Measurements from ENCODE around the gene MAPK8. TPM values are rescaled to one million over a fixed set of nuclear protein-coding genes. Genes with fewer than 3 reads are reported as not detected.

The MAPK8 gene
- polyA plus RNA-seq, 3 donors = 18.4 to 21.1 (median 18.5) TPM

DNA sequence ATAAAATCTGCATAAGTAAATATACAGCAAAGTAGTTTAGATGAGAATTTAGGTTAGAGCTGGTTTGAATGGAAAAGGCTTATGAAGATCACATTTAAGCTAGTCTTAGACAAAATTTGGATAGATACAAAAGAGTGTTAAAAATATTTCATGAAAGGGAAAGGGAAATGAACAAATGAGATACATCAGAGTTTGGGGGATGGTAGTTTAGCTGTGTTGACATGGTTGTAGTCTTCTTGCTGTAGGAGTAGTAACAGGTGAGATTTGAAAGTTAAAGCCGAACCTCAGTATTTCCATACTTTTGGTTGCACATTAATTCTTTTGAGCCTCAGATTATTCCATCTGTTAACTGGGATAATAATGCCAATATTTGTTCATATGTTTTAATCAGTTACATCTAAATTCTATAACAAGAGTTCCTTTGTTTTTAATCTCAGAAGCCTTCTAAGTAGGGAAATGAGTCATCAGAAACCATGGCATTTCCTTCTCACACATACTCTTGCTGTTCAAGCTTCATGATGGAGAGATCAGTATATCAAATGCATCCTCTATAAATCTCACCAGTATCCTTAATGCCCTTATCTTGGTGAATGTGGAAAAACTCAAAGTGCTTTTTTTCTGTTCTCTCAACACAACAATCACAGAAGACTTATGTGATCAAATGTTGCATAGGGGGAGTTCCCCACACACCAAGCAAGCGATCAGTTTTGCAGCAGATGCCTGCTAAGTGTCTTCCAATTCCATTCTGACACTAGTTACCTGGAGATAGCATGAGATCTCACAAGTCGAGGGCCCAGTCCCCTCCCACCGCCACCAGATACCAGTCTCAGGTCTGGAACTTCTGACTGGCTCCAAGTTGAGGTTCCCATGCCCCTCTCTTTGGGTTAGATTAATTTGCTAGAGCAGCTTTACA is 84.7 kb downstream of the MAPK8 start:
- H3K27ac Mint-ChIP-seq = no peak overlapping the region
- H3K4me3 Mint-ChIP-seq = no peak overlapping the region
- Histone ChIP-seq H2AFZ (ENCODE audit: insufficient read depth, low read depth, low read length, poor library complexity, severe bottlenecking) (no peak overlapping the region), H3K4me3 (replicated peaks in 1 of 3; ENCODE audit: low read depth in 2 of 3, low read length in 3 of 3) (no peak overlapping the region), H4K20me1 (ENCODE audit: insufficient read depth, low read length) (peaks cover 22% of the 10 kb centered on the region), H3K27me3 (ENCODE audit: control insufficient read depth in 2 of 2, insufficient read depth in 2 of 2, low read length in 2 of 2) (no peaks in the 10 kb centered on the region), H3K27ac (ENCODE audit: low read depth in 1 of 2, low read length in 2 of 2) (no peak overlapping the region), H3K4me1 (ENCODE audit: control insufficient read depth in 1 of 2, insufficient read depth in 2 of 2, low read length in 2 of 2) (peaks cover 0 to 8% of the 10 kb centered on the region in 2 donors), H3K9me3 (replicated peaks in 1 of 2; ENCODE audit: control insufficient read depth in 1 of 2, insufficient read depth in 1 of 2, low read length in 2 of 2) (no peaks in the 10 kb centered on the region), H3K79me2 (ENCODE audit: insufficient read depth, low read length) (peaks cover 6% of the 10 kb centered on the region), H3K4me2 (replicated peaks; ENCODE audit: extremely low read depth, low read length, poor library complexity, severe bottlenecking) (no peak overlapping the region), H3K36me3 (replicated peaks in 1 of 2; ENCODE audit: control insufficient read depth in 1 of 2, insufficient read depth in 2 of 2, low read length in 2 of 2) (no peaks in the 10 kb centered on the region), H3K9ac (ENCODE audit: insufficient read depth, low read length, poor library complexity, severe bottlenecking) (no peak overlapping the region)
- 25% methylated on average over 2 of the region's 4 CpGs for WGBS (ENCODE audit: insufficient coverage)
- intact Hi-C loops (cut with micrococcal nuclease) = no loop called here
- peaks cover 11% of the 10 kb centered on the region for H3K4me1 Mint-ChIP-seq
- H3K36me3 Mint-ChIP-seq = no peaks in the 10 kb centered on the region
- peaks cover 0 to 2% (median 2%) of the 10 kb centered on the region in 3 donors for H3K27me3 Mint-ChIP-seq (ENCODE audit: low read depth in 3 of 3)
- peak in 1 of 3 donors; percentile 5 for DNase-seq
- no peaks in the 10 kb centered on the region for H3K9me3 Mint-ChIP-seq
- TF ChIP-seq, protein P1, sequence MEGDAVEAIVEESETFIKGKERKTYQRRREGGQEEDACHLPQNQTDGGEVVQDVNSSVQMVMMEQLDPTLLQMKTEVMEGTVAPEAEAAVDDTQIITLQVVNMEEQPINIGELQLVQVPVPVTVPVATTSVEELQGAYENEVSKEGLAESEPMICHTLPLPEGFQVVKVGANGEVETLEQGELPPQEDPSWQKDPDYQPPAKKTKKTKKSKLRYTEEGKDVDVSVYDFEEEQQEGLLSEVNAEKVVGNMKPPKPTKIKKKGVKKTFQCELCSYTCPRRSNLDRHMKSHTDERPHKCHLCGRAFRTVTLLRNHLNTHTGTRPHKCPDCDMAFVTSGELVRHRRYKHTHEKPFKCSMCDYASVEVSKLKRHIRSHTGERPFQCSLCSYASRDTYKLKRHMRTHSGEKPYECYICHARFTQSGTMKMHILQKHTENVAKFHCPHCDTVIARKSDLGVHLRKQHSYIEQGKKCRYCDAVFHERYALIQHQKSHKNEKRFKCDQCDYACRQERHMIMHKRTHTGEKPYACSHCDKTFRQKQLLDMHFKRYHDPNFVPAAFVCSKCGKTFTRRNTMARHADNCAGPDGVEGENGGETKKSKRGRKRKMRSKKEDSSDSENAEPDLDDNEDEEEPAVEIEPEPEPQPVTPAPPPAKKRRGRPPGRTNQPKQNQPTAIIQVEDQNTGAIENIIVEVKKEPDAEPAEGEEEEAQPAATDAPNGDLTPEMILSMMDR (IDR thresholded peaks at IDR 0.05) = no peak

DNA sequence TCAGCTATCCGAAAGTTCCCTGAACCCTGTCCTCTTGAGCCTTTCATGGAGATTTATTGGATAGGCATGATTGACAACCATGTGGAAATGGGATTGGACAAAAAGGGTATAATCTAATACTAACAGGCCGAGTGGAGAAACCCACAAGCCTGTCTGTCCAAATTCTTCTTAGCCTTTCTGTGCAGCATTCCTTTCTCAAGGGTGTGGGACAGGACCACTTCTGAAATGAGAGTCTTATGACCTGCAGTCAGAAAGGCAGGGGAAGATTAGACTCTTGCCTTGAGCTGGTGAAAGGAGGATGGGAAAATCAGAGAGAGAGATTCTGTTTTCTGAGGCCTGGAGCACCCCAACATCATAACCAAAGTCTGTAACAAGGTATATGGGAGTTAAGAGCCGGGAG is 85.5 kb downstream of the MAPK8 start:
- TF ChIP-seq, protein P1 (IDR thresholded peaks at IDR 0.05) = no peak
- no peaks in the 10 kb centered on the region for H3K36me3 ChIP-seq (replicated peaks in 1 of 2; ENCODE audit: control insufficient read depth in 1 of 2, insufficient read depth in 2 of 2, low read length in 2 of 2)
- Mint-ChIP-seq H3K4me3 (no peak overlapping the region), H3K36me3 (no peaks in the 10 kb centered on the region), H3K9me3 (no peaks in the 10 kb centered on the region), H3K27ac (no peak overlapping the region), H3K4me1 (peaks cover 11% of the 10 kb centered on the region), H3K27me3 (ENCODE audit: low read depth in 3 of 3) (peaks cover 0 to 2% (median 2%) of the 10 kb centered on the region in 3 donors)
- intact Hi-C loops (cut with micrococcal nuclease) = no loop called here
- WGBS (ENCODE audit: insufficient coverage) = 100% methylated on average over 2 of the region's 3 CpGs
- no peak overlapping the region for H3K9ac ChIP-seq (ENCODE audit: insufficient read depth, low read length, poor library complexity, severe bottlenecking)
- H4K20me1 ChIP-seq (ENCODE audit: insufficient read depth, low read length) = peaks cover 24% of the 10 kb centered on the region
- H3K9me3 ChIP-seq (replicated peaks in 1 of 2; ENCODE audit: control insufficient read depth in 1 of 2, insufficient read depth in 1 of 2, low read length in 2 of 2) = no peaks in the 10 kb centered on the region
- no peak overlapping the region for H3K4me3 ChIP-seq (replicated peaks in 1 of 3; ENCODE audit: low read depth in 2 of 3, low read length in 3 of 3)
- H3K4me1 ChIP-seq (ENCODE audit: control insufficient read depth in 1 of 2, insufficient read depth in 2 of 2, low read length in 2 of 2) = peaks cover 0 to 8% of the 10 kb centered on the region in 2 donors
- no peak overlapping the region for H2AFZ ChIP-seq (ENCODE audit: insufficient read depth, low read depth, low read length, poor library complexity, severe bottlenecking)
- no peak overlapping the region for H3K27ac ChIP-seq (ENCODE audit: low read depth in 1 of 2, low read length in 2 of 2)
- no peak for DNase-seq
- peaks cover 6% of the 10 kb centered on the region for H3K79me2 ChIP-seq (ENCODE audit: insufficient read depth, low read length)
- H3K4me2 ChIP-seq (replicated peaks; ENCODE audit: extremely low read depth, low read length, poor library complexity, severe bottlenecking) = no peak overlapping the region
- no peaks in the 10 kb centered on the region for H3K27me3 ChIP-seq (ENCODE audit: control insufficient read depth in 2 of 2, insufficient read depth in 2 of 2, low read length in 2 of 2)
